MCF 10A (cell line): Measurements from ENCODE around the gene CPNE5. TPM values are rescaled to one million over a fixed set of nuclear protein-coding genes. Genes with fewer than 3 reads are reported as not detected.

ENCODE experiments used
- BruUV-seq: library from RNA; stranded (reverse); fragments of 400-500 nt; replicated peaks from 2 replicates; lab custom pipeline; 2021; lab: Mats Ljungman, UMichigan
- CTCF ChIA-PET: fragments of 300-600 bp; sonication (Branson Sonifier 250); formaldehyde crosslinking; extraction: SDS; loops from one replicate; lab custom pipeline; 2021; ENCODE audit warnings: antibody characterized with exemption, inconsistent platforms; lab: Yijun Ruan, JAX
- POLR2A ChIA-PET: fragments of 300-600, 350-650 bp; sonication (Branson Sonifier 250); formaldehyde crosslinking; extraction: SDS; loops from one replicate; lab custom pipeline; 2020; ENCODE audit warnings: antibody characterized with exemption, inconsistent platforms; lab: Yijun Ruan, JAX
- DNase-seq: peaks from one replicate; pipeline ENCODE4 v3.0.0-alpha.2; 2018; ENCODE audit not compliant: unreplicated experiment
- H3K27ac Mint-ChIP-seq: one replicate; pipeline ENCODE4 v1.8.0; 2022; ENCODE audit warnings: mild to moderate bottlenecking, low read depth, mixed read lengths; ENCODE audit not compliant: unreplicated experiment
- H3K27me3 Mint-ChIP-seq: one replicate; pipeline ENCODE4 v1.8.0; 2022; ENCODE audit warnings: mixed read lengths; ENCODE audit not compliant: insufficient read depth, unreplicated experiment
- H3K36me3 Mint-ChIP-seq: one replicate; pipeline ENCODE4 v1.8.0; 2022; ENCODE audit warnings: mild to moderate bottlenecking, moderate library complexity, mixed read lengths; ENCODE audit not compliant: insufficient read depth, unreplicated experiment
- H3K4me1 Mint-ChIP-seq: one replicate; pipeline ENCODE4 v1.8.0; 2022; ENCODE audit warnings: mixed read lengths; ENCODE audit not compliant: insufficient read depth, unreplicated experiment
- H3K4me3 Mint-ChIP-seq: one replicate; pipeline ENCODE4 v1.8.0; 2022; ENCODE audit warnings: mild to moderate bottlenecking, moderate library complexity, mixed read lengths; ENCODE audit not compliant: unreplicated experiment
- H3K9me3 Mint-ChIP-seq: one replicate; pipeline ENCODE4 v1.8.0; 2022; ENCODE audit warnings: mixed read lengths; ENCODE audit not compliant: unreplicated experiment
- CTCF ChIP-seq: fragments of 200-600 bp; IDR thresholded peaks from one replicate; pipeline ENCODE4 v1.8.0; 2022; ENCODE audit warnings: antibody characterized with exemption, mild to moderate bottlenecking; ENCODE audit not compliant: unreplicated experiment
- intact Hi-C: fragments of 100-400 bp; cut with micrococcal nuclease; formaldehyde crosslinking; loops from 2 replicates; pipeline ENCODE4 v1.14.1; 2022
- total RNA-seq: library from RNA; stranded (reverse); gene quantifications from 2 replicates; pipeline ENCODE4 v1.2.3, GENCODE V29; 2022

The CPNE5 gene
- total RNA-seq, 1 experiment from 2014 or later, result not detected

GRCh38 chr6:36760685-36761435, 78.4 kb downstream of the CPNE5 start:
- Mint-ChIP-seq H3K36me3 (no peaks in the 10 kb centered on the region), H3K4me1 (peaks cover 11% of the 10 kb centered on the region), H3K27ac (no peak overlapping the region), H3K4me3 (no peak overlapping the region), H3K9me3 (no peaks in the 10 kb centered on the region), H3K27me3 (no peaks in the 10 kb centered on the region)
- no peak for DNase-seq
- CTCF ChIA-PET, result interaction anchor here (0.5 to 4.6 kb wide), 11 partner anchors 7 to 415 kb away, joined by 3 to 42 read pairs (median 4); no protein-coding TSS in a partner anchor
- BruUV-seq, result no TSS peak
- TF ChIP-seq CTCF, result no peak
- POLR2A ChIA-PET, result interaction anchor here (0.7 kb wide), 1 partner anchor 79 kb away, joined by 3 read pairs; no protein-coding TSS in a partner anchor
- intact Hi-C loops, result no loop called here

GRCh38 chr6:36759148-36759759, 80.0 kb downstream of the CPNE5 start:
- H3K27ac Mint-ChIP-seq, result no peak overlapping the region
- intact Hi-C loops, result loop anchor here (1.0 to 2.0 kb wide), 4 partner anchors 34 to 336 kb away; no protein-coding TSS in a partner anchor
- H3K9me3 Mint-ChIP-seq, result no peaks in the 10 kb centered on the region
- H3K4me1 Mint-ChIP-seq, result peaks cover 11% of the 10 kb centered on the region
- ChIA-PET CTCF (interaction anchor here (0.5 to 4.6 kb wide), 51 partner anchors 9 to 968 kb away, joined by 3 to 42 read pairs (median 4); no protein-coding TSS in a partner anchor), POLR2A (interaction anchor here (0.5 to 2.4 kb wide), 7 partner anchors 67 to 829 kb away, joined by 3 to 12 read pairs (median 3); partner anchors contain the start of gene CDKN1A)
- H3K4me3 Mint-ChIP-seq, result no peak overlapping the region
- TF ChIP-seq CTCF, result peak; percentile 97
- no peaks in the 10 kb centered on the region for H3K36me3 Mint-ChIP-seq
- no peaks in the 10 kb centered on the region for H3K27me3 Mint-ChIP-seq
- DNase-seq, result peak; percentile 70
- no TSS peak for BruUV-seq

- POLR2A ChIA-PET, result interaction anchor here (0.6 to 2.4 kb wide), 6 partner anchors 66 to 829 kb away, joined by 3 to 12 read pairs (median 3); no protein-coding TSS in a partner anchor
- Mint-ChIP-seq H3K4me3 (no peak overlapping the region), H3K4me1 (peaks cover 11% of the 10 kb centered on the region), H3K36me3 (no peaks in the 10 kb centered on the region), H3K9me3 (no peaks in the 10 kb centered on the region), H3K27ac (no peak overlapping the region), H3K27me3 (no peaks in the 10 kb centered on the region)
- BruUV-seq, result no TSS peak
- TF ChIP-seq CTCF, result no peak
- no peak for DNase-seq
- CTCF ChIA-PET, result interaction anchor here (0.5 to 4.6 kb wide), 43 partner anchors 8 to 877 kb away, joined by 3 to 42 read pairs (median 4); no protein-coding TSS in a partner anchor
- intact Hi-C loops, result loop anchor here (1.0 to 2.0 kb wide), 4 partner anchors 34 to 335 kb away; no protein-coding TSS in a partner anchor
These were observed 80.6 kb downstream of the CPNE5 start for GRCh38 chr6:36758516-36759147.
